IMR-90 (cell line): Measurements from ENCODE around the gene PLEKHH2. TPM values are rescaled to one million over a fixed set of nuclear protein-coding genes. Genes with fewer than 3 reads are reported as not detected.

Source experiments
- ATAC-seq: fragments of 200-7000 bp; cut with Tn5 transposase; 2 replicates; pipeline ENCODE4 v1.9.1; 2020; ENCODE audit warnings: low read depth, mild to moderate bottlenecking, moderate library complexity
- BruUV-seq: library from RNA; stranded (reverse); fragments of 400-500 nt; replicated peaks from 2 replicates; lab custom pipeline; 2021; lab: Mats Ljungman, UMichigan
- CTCF ChIA-PET: fragments of 300-600 bp; formaldehyde crosslinking; extraction: SDS; loops from one replicate; lab custom pipeline; 2021; ENCODE audit warnings: antibody characterized with exemption; lab: Yijun Ruan, JAX
- POLR2A ChIA-PET: fragments of 300-600 bp; sonication (Branson Sonifier 250); formaldehyde crosslinking; loops from one replicate; lab custom pipeline; 2022; ENCODE audit warnings: antibody characterized with exemption; ENCODE audit not compliant: unreplicated experiment; lab: Charles Lee
- DNase-seq: peaks from one replicate; pipeline ENCODE4 v3.0.0; 2013
- H2AFZ ChIP-seq: replicated peaks from 2 replicates; pipeline ENCODE3; 2013; ENCODE audit warnings: low read length, mild to moderate bottlenecking; ENCODE audit not compliant: poor library complexity
- H2AK5ac ChIP-seq: 2 replicates; pipeline ENCODE4 v1.6.1; 2013; ENCODE audit warnings: low read depth, low read length, inconsistent platforms
- H2AK9ac ChIP-seq: replicated peaks from 2 replicates; pipeline ENCODE3; 2013; ENCODE audit warnings: mild to moderate bottlenecking, low read depth, low read length, moderate library complexity; ENCODE audit not compliant: poor library complexity
- H2BK120ac ChIP-seq: 2 replicates; pipeline ENCODE4 v1.6.1; 2013; ENCODE audit warnings: low read depth, low read length, inconsistent platforms
- H2BK15ac ChIP-seq: 3 replicates; pipeline ENCODE4 v1.6.1; 2013; ENCODE audit warnings: low read depth, low read length, inconsistent platforms
- H2BK20ac ChIP-seq: 2 replicates; pipeline ENCODE4 v1.6.1; 2013; ENCODE audit warnings: low read depth, mild to moderate bottlenecking, inconsistent platforms, low read length, moderate library complexity
- H2BK5ac ChIP-seq: 2 replicates; pipeline ENCODE4 v1.6.1; 2013; ENCODE audit warnings: mild to moderate bottlenecking, low read depth, low read length, inconsistent platforms; ENCODE audit not compliant: poor library complexity, severe bottlenecking
- H3K14ac ChIP-seq: replicated peaks from 2 replicates; pipeline ENCODE4 v1.6.1; 2013; ENCODE audit warnings: low read depth, low read length, inconsistent platforms
- H3K18ac ChIP-seq: 2 replicates; pipeline ENCODE4 v1.6.1; 2013; ENCODE audit warnings: low read depth, low read length, control low read depth
- H3K23ac ChIP-seq: 2 replicates; pipeline ENCODE4 v1.6.1; 2013; ENCODE audit warnings: low read depth, low read length, inconsistent platforms
- H3K27ac ChIP-seq: 2 replicates; pipeline ENCODE4 v1.5.1; 2013; ENCODE audit warnings: mild to moderate bottlenecking, control low read depth, low read length; ENCODE audit not compliant: insufficient read depth
- H3K27me3 ChIP-seq: 2 replicates; pipeline ENCODE4 v1.6.1; 2013; ENCODE audit warnings: low read length; ENCODE audit not compliant: control insufficient read depth, insufficient read depth
- H3K36me3 ChIP-seq: 2 replicates; pipeline ENCODE4 v1.6.1; 2013; ENCODE audit warnings: low read length, mixed read lengths; ENCODE audit not compliant: control insufficient read depth, insufficient read depth
- H3K4ac ChIP-seq: 2 replicates; pipeline ENCODE4 v1.6.1; 2013; ENCODE audit warnings: low read depth, low read length, inconsistent platforms
- H3K4me1 ChIP-seq: 2 replicates; pipeline ENCODE4 v1.6.1; 2013; ENCODE audit warnings: low read length, mixed read lengths; ENCODE audit not compliant: control insufficient read depth, insufficient read depth
- H3K4me2 ChIP-seq: 2 replicates; pipeline ENCODE4 v1.6.1; 2013; ENCODE audit warnings: low read depth, mild to moderate bottlenecking, control low read depth, low read length, moderate library complexity
- H3K4me3 ChIP-seq: 2 replicates; pipeline ENCODE4 v1.5.1; 2013; ENCODE audit warnings: low read depth, mild to moderate bottlenecking, control low read depth, low read length, moderate library complexity; ENCODE audit not compliant: insufficient read depth
- H3K56ac ChIP-seq: 2 replicates; pipeline ENCODE4 v1.6.1; 2013; ENCODE audit warnings: low read length, inconsistent platforms; ENCODE audit not compliant: insufficient read depth; ENCODE audit errors: extremely low read depth
- H3K79me1 ChIP-seq, 2 experiments: 2 replicates each; pipeline ENCODE4 v1.6.1; 2013; ENCODE audit warnings: low read length in 2 of 2, inconsistent platforms in 1 of 2, low read depth in 1 of 2
- H3K9ac ChIP-seq: 2 replicates; pipeline ENCODE4 v1.6.1; 2013; ENCODE audit warnings: low read depth, low read length, control low read depth
- H3K9me1 ChIP-seq: 2 replicates; pipeline ENCODE4 v1.6.1; 2013; ENCODE audit warnings: low read length, inconsistent platforms; ENCODE audit not compliant: insufficient read depth
- H3K9me3 ChIP-seq: 2 replicates; pipeline ENCODE4 v1.6.1; 2013; ENCODE audit warnings: low read length; ENCODE audit not compliant: control insufficient read depth, insufficient read depth
- H4K20me1 ChIP-seq: 2 replicates; pipeline ENCODE4 v1.6.1; 2013; ENCODE audit warnings: low read length, inconsistent platforms; ENCODE audit not compliant: insufficient read depth
- H4K5ac ChIP-seq: 2 replicates; pipeline ENCODE4 v1.6.1; 2013; ENCODE audit warnings: mild to moderate bottlenecking, low read depth, low read length, control low read depth
- H4K8ac ChIP-seq, 2 experiments: 2 replicates each; pipeline ENCODE4 v1.6.1; 2013; ENCODE audit warnings: low read depth in 2 of 2, low read length in 2 of 2, control low read depth in 1 of 2, inconsistent platforms in 1 of 2
- H4K91ac ChIP-seq: 2 replicates; pipeline ENCODE4 v1.6.1; 2013; ENCODE audit warnings: low read depth, low read length, inconsistent platforms; ENCODE audit not compliant: insufficient read depth
- BHLHE40 ChIP-seq: fragments of 150-350 bp; IDR thresholded peaks from 2 replicates; pipeline ENCODE4 v1.6.1; 2016; ENCODE audit warnings: mild to moderate bottlenecking, low read depth, low read length
- CEBPB ChIP-seq: IDR thresholded peaks from 2 replicates; pipeline ENCODE4 v1.6.1; 2012; ENCODE audit warnings: low read depth, low read length, improper control_type of control experiment
- CHD1 ChIP-seq: IDR thresholded peaks from 2 replicates; pipeline ENCODE4 v1.6.1; 2012; ENCODE audit warnings: low read depth, low read length, improper control_type of control experiment
- FOS ChIP-seq: fragments of 150-350 bp; IDR thresholded peaks from 2 replicates; pipeline ENCODE4 v1.6.1; 2016; ENCODE audit warnings: low read depth, low read length
- MAFK ChIP-seq: IDR thresholded peaks from 2 replicates; pipeline ENCODE4 v1.6.1; 2012; ENCODE audit warnings: low read depth, low read length, improper control_type of control experiment
- MAZ ChIP-seq: IDR thresholded peaks from 2 replicates; pipeline ENCODE4 v1.6.1; 2012; ENCODE audit warnings: low read depth, mild to moderate bottlenecking, low read length, improper control_type of control experiment, moderate library complexity, borderline replicate concordance
- NFE2L2 ChIP-seq: fragments of 150-350 bp; IDR thresholded peaks from 2 replicates; pipeline ENCODE4 v1.6.1; 2016; ENCODE audit warnings: low read depth, mild to moderate bottlenecking, low read length
- POLR2A ChIP-seq: IDR thresholded peaks from 2 replicates; pipeline ENCODE4 v1.6.1; 2012; ENCODE audit warnings: mild to moderate bottlenecking, low read depth, low read length
- RAD21 ChIP-seq: IDR thresholded peaks from 2 replicates; pipeline ENCODE4 v1.6.1; 2012; ENCODE audit warnings: low read length, improper control_type of control experiment
- RCOR1 ChIP-seq: IDR thresholded peaks from 2 replicates; pipeline ENCODE4 v1.6.1; 2012; ENCODE audit warnings: mild to moderate bottlenecking, low read length, improper control_type of control experiment; ENCODE audit not compliant: insufficient replicate concordance
- RFX5 ChIP-seq: IDR thresholded peaks from 2 replicates; pipeline ENCODE4 v1.8.0; 2012; ENCODE audit warnings: low read depth, mild to moderate bottlenecking, low read length, moderate library complexity
- SMC3 ChIP-seq: fragments of 150-350 bp; IDR thresholded peaks from 2 replicates; pipeline ENCODE4 v1.6.1; 2016; ENCODE audit warnings: low read depth, mild to moderate bottlenecking, antibody characterized with exemption, low read length, moderate library complexity
- WGBS, 2 experiments: methylation state at CpG; one replicate each; pipeline versions ENCODE4 v1.1.5 to v1.1.7; 2013; ENCODE audit warnings: missing lambda C conversion rate in 2 of 2; ENCODE audit not compliant: insufficient read length in 1 of 2; ENCODE audit errors: extremely low coverage in 2 of 2; 5-methylcytosine and 5-hydroxymethylcytosine counted together
- dilution Hi-C: fragments of 300-500 bp; cut with HindIII; formaldehyde crosslinking; loops from one replicate; pipeline ENCODE4 v1.14.3; 2018; ENCODE audit warnings: low sequenced_read_pairs; ENCODE audit not compliant: unreplicated experiment
- in situ Hi-C: fragments of 300-500 bp; cut with MboI; formaldehyde crosslinking; loops from 3 replicates; pipeline ENCODE4 v1.14.3; 2019; ENCODE audit warnings: low sequenced_read_pairs, inconsistent platforms, mixed read lengths
- intact Hi-C: fragments of 100-400 bp; cut with micrococcal nuclease; formaldehyde crosslinking; loops from 2 replicates; pipeline ENCODE4 v1.10.0; 2022
- polyA plus RNA-seq, 3 experiments: library from polyadenylated mRNA; depleted of rRNA; stranded (reverse); fragments of >200 nt; gene quantifications; 2 replicates each; pipeline ENCODE4 v1.2.3, GENCODE V29; 2012; ENCODE audit warnings: low replicate concordance in 1 of 3
- total RNA-seq: library from RNA; depleted of rRNA; stranded (reverse); fragments of >200 nt; gene quantifications from 2 replicates; pipeline ENCODE4 v1.2.3, GENCODE V29; 2012
- TF ChIP-seq, protein P1 (sequence below): conservative IDR thresholded peaks from 2 replicates; pipeline ENCODE4 v1.5.1; 2012; ENCODE audit warnings: mild to moderate bottlenecking, low read depth, low read length, improper control_type of control experiment
- TF ChIP-seq, protein P2 (sequence below): fragments of 150-350 bp; IDR thresholded peaks from 2 replicates; pipeline ENCODE4 v1.6.1; 2016; ENCODE audit warnings: low read depth, mild to moderate bottlenecking, low read length, moderate library complexity, borderline replicate concordance
- TF ChIP-seq, protein P3 (sequence below): fragments of 150-350 bp; IDR thresholded peaks from 2 replicates; pipeline ENCODE4 v1.6.1; 2017; ENCODE audit warnings: mild to moderate bottlenecking, antibody characterized with exemption, low read length, low read depth

PLEKHH2 gene
- total and polyA plus RNA-seq, 2 of the 4 experiments (the other 2 are of a cell fraction) = 2.0 to 3.3 TPM

GRCh38 chr2:43653506-43653905, 16.4 kb downstream of the PLEKHH2 start:
- H3K27ac ChIP-seq = no peak overlapping the region
- H3K4me3 ChIP-seq = no peak overlapping the region
- H3K79me1 ChIP-seq = no peaks in the 10 kb centered on the region
- no peak overlapping the region for H4K5ac ChIP-seq
- no peak overlapping the region for H2AK5ac ChIP-seq
- H3K18ac ChIP-seq = no peak overlapping the region
- H2BK5ac ChIP-seq = no peak overlapping the region
- no peak overlapping the region for H2AK9ac ChIP-seq
- 100% methylated on average over 1 of the region's 2 CpGs; no CpG with 5 or more reads in 1 of the 2 experiments for WGBS, 2 experiments
- dilution Hi-C loops (no loop called here), intact Hi-C loops (no loop called here), in situ Hi-C loops (no loop called here)
- H2BK120ac ChIP-seq = no peak overlapping the region
- DNase-seq = no peak
- H3K9ac ChIP-seq = no peak overlapping the region
- TF ChIP-seq, protein P1, sequence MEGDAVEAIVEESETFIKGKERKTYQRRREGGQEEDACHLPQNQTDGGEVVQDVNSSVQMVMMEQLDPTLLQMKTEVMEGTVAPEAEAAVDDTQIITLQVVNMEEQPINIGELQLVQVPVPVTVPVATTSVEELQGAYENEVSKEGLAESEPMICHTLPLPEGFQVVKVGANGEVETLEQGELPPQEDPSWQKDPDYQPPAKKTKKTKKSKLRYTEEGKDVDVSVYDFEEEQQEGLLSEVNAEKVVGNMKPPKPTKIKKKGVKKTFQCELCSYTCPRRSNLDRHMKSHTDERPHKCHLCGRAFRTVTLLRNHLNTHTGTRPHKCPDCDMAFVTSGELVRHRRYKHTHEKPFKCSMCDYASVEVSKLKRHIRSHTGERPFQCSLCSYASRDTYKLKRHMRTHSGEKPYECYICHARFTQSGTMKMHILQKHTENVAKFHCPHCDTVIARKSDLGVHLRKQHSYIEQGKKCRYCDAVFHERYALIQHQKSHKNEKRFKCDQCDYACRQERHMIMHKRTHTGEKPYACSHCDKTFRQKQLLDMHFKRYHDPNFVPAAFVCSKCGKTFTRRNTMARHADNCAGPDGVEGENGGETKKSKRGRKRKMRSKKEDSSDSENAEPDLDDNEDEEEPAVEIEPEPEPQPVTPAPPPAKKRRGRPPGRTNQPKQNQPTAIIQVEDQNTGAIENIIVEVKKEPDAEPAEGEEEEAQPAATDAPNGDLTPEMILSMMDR = no peak
- TF ChIP-seq NFE2L2 (no peak), BHLHE40 (no peak), RAD21 (no peak), MAFK (no peak), CEBPB (no peak), MAZ (no peak), RFX5 (no peak), SMC3 (no peak), POLR2A (no peak), RCOR1 (no peak), FOS (no peak), CHD1 (no peak)
- TF ChIP-seq, protein P2, sequence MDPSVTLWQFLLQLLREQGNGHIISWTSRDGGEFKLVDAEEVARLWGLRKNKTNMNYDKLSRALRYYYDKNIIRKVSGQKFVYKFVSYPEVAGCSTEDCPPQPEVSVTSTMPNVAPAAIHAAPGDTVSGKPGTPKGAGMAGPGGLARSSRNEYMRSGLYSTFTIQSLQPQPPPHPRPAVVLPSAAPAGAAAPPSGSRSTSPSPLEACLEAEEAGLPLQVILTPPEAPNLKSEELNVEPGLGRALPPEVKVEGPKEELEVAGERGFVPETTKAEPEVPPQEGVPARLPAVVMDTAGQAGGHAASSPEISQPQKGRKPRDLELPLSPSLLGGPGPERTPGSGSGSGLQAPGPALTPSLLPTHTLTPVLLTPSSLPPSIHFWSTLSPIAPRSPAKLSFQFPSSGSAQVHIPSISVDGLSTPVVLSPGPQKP = no peak
- TF ChIP-seq, protein P3, sequence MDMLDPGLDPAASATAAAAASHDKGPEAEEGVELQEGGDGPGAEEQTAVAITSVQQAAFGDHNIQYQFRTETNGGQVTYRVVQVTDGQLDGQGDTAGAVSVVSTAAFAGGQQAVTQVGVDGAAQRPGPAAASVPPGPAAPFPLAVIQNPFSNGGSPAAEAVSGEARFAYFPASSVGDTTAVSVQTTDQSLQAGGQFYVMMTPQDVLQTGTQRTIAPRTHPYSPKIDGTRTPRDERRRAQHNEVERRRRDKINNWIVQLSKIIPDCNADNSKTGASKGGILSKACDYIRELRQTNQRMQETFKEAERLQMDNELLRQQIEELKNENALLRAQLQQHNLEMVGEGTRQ = no peak
- peaks cover 5% of the 10 kb centered on the region for H3K4me1 ChIP-seq
- no peak overlapping the region for H2BK20ac ChIP-seq
- H4K20me1 ChIP-seq = no peaks in the 10 kb centered on the region
- H2AFZ ChIP-seq = no peak overlapping the region
- H3K9me1 ChIP-seq = peaks cover 3% of the 10 kb centered on the region
- no peak overlapping the region for H3K56ac ChIP-seq
- H2BK15ac ChIP-seq = no peak overlapping the region
- no peaks in the 10 kb centered on the region; the same call in 1 of the 2 replicates for H3K27me3 ChIP-seq
- ATAC-seq = no peak
- H3K14ac ChIP-seq = no peak overlapping the region
- H3K23ac ChIP-seq = no peak overlapping the region
- no peak overlapping the region for H4K8ac ChIP-seq
- H3K36me3 ChIP-seq = no peaks in the 10 kb centered on the region
- H4K91ac ChIP-seq = no peak overlapping the region
- no TSS peak for BruUV-seq
- ChIA-PET POLR2A (no interaction called here), CTCF (no interaction called here)
- no peaks in the 10 kb centered on the region for H3K9me3 ChIP-seq
- H3K4me2 ChIP-seq = no peak overlapping the region
- no peak overlapping the region for H3K4ac ChIP-seq
